ENCODE data around the gene FAM3B. TPM values are rescaled to one million over a fixed set of nuclear protein-coding genes. Genes with fewer than 3 reads are reported as not detected.
"Not testable (repeated sequence)": the region's sequence is repeated elsewhere in the genome, so short reads cannot be mapped to it uniquely, and the experiment has no call there.

FAM3B gene
- total RNA-seq, 1 donor from 2014 or later: 6.6 TPM

DNA sequence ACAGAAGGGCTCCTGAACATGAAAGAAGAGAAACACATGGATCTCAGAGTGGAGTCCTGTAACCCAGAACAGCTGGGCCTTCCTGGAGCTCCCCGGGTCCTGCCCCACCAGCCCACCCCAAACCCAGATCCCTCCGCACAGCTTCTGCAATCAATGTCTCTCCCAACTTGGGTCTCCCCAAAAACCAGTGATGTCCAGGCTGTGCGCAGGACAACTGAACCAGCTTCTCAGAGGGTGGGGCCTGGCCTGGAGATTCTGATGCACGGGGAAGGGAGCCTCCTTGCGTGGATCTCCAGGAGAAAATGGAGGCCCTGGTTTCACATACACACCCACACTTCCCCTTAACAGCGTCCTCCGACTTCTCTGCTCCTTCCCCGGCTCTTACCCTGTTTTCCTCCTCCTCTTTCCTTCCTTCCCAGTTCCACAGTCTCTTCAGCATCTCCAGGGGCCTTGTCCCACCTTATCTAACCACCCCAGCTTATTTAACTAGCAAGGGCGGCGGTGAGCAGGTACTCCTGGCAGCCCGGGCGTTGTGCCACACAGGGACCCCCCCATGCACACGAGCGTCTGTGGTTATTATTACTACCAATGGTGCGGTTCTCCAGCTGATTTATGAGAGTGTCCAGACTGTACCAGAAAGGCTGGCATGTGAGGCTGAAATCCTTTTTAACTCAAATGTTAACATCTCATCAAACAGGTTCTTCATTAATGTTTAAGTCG is 34.0 kb downstream of the FAM3B start:
- no peak for DNase-seq

GRCh38 chr21:41357546-41357945 is 40.9 kb downstream of the FAM3B start:
- DNase-seq: no peak

- no peak for DNase-seq
Observed at GRCh38 chr21:41358193-41359166, 41.9 kb downstream of the FAM3B start.

- no peak for DNase-seq
Observed at GRCh38 chr21:41359286-41359685, 42.7 kb downstream of the FAM3B start.

- DNase-seq: not testable (repeated sequence)
Observed at GRCh38 chr21:41359754-41360071, 43.1 kb downstream of the FAM3B start.

DNA sequence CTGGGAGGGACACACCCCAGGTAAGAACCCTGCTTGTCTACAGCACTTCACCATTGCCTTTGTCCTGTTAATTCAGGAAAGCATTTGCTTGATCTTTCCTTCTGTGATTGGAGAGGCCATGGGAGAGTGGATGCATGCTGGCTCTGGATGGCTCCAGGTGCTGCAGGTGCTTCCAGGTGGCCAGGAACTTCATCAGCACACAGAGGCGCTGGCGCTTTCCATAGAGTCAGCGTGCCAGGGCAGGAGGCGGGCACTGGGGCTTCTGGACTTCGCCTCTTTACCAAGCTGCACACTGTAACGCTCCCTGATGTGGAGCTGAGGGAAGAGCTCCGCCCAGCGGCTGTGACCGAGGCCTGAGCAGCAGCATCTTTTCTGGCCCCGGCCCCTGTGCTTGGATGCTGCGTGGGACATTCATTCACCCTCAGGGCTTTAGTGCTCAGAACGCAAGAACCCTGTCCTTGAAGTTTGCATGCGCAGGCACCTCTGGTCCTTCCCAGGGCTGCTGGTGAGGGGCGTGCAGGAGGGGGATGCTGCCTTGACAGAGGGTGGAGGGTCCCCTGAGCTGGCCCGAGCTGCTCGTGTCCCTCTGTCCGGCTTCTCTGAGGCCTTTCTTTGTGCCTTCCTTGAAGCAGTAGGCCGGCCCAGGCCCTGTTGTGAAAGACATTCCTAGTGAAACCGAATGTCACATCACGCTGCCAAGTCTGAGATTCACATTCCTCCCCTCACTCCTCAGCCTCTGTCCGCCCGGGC is 43.6 kb downstream of the FAM3B start:
- peak; percentile 41 for DNase-seq

GRCh38 chr21:41361053-41361785 is 44.6 kb downstream of the FAM3B start:
- no peak for DNase-seq

DNA sequence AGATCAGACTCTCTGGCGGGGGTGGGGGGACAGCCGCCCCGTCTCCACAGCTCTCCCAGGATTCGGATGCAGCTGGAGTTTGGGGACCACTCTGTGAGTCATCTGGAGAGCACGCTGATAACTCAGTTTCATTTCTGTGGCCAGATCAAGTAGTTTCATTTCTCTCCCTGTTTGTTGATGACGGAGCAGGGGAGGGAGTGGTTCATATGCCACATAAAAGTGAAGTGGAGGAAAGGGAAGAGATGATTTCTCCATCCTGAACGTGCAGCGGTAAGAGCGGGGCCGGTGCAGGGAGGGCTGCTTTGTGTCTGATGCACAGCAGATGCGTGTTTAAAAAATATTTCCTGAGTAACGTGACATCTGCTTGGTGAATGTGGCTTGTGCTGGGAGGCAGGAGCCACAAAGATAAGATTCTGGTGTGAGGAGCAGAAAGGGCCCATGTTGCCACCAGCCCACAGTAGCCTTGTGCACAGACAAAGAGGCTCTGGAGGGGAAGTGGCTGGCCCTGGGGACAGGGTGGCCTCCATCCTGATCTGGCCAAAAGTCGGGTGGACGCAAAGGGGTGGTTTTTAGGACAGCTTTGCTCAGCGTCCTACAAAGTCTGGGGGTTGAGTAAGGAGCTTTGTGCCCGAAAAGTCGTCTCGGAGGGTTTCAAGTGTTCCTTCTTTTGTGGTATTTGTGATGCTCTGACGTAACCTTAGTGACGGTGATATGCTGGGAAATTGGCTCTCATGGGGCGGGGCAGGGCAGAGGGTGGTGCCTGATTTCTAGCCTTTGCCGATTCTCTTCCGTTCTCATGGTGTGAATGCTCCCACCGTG is 45.4 kb downstream of the FAM3B start, which contains the start of gene MX2:
Gene MX2, plus strand, starts transcription at position 242 of the 819 bp plus-strand sequence. CDS start 14,880 bp downstream, outside the sequence.
- DNase-seq: peak; percentile 54

- no peak for DNase-seq
Observed at GRCh38 chr21:41362605-41363369, 46.2 kb downstream of the FAM3B start.

GRCh38 chr21:41363370-41364270 is 47.0 kb downstream of the FAM3B start:
- DNase-seq: no peak

DNA sequence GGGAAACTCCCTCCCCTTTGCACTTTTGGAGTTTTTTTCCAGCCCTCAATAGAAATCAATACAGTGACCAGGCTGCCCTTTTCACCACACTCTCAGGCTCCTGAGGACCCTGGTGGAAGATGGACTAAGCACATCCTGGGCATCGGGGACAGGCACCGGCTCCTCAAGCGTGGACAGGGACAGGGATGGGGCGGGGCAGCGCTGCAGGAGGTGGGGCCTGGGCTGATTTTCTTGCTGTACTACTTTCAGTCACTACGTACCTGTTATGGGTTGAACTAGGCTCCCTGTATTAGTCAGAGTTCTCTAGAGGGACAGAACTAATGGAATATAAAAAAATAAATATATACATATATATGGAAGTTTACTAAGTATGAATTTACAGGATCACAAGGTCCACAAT is 47.7 kb downstream of the FAM3B start:
- DNase-seq: no peak

DNA sequence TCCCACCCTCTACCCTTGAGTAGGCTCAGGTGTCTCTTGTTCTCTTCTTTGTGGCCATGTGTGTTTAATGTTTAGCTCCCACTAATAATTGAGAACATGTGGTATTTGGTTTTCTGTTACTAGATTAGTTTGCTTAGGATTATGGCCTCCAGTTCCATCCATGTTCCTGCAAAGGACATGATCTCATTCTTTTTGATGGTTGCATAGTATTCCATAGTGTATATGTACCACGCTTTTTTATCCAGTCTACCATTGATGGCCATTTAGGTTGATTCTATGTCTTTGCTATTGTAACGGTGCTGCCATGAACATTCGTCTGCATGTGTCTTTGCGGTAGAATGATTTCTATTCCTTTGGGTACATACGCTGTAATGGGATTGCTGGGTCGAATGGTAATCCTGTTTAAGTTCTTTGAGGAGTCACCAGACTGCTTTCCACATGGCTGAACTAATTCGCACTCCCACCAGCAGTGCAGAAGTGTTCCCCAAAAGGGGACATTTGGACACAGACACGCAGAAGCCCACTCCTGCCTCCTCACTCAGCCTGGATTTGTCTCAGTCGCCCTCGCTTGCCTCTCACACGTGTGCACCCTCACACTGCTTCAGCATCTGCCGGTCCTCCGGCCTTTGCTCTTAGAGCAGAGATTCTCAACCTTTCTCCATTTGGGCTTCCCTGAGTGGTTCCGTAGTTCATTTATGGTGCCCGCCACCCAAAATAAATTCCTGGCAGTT is 48.9 kb downstream of the FAM3B start:
- DNase-seq: no peak

GRCh38 chr21:41366522-41367151 is 50.0 kb downstream of the FAM3B start:
- no peak for DNase-seq

- DNase-seq: peak; percentile 27
Observed at GRCh38 chr21:41367301-41367944, 50.8 kb downstream of the FAM3B start.

DNA sequence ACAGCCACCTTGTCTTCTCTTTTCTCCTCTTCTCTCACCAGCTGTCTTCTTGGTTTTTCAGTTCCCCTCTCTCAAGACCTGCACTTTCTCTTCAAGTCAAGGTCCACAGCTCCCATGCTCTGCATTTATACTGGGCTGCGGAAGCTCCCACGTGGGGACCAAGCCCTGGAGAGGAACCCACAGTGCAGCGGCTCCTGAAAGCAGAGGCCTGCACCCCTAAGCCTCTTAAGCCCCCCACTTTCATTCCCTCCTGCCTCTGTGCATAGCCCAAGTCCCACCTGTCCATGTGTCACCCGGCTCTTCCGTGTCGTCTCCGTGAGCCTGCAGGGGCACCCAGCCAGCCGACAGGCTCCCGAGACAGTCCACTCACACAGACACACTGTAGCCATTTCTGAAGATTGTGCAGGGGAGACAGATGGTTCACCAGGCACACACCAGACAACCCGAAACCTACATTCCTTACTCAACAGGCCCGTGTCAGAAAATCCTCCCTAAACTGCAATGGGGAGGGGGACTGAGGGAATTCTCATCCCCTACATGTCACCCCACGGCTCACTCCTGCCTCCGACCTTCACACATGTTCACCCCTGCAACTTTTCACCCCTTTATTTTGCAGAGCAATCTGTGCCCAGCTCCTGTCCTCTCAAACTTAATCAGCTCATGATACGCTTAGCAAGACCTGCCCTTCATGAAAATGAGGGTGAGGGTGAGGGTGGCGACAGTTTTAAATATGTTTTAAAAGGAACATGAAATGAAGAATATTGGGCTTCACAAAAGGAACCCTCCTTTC is 51.5 kb downstream of the FAM3B start:
- no peak for DNase-seq

DNA sequence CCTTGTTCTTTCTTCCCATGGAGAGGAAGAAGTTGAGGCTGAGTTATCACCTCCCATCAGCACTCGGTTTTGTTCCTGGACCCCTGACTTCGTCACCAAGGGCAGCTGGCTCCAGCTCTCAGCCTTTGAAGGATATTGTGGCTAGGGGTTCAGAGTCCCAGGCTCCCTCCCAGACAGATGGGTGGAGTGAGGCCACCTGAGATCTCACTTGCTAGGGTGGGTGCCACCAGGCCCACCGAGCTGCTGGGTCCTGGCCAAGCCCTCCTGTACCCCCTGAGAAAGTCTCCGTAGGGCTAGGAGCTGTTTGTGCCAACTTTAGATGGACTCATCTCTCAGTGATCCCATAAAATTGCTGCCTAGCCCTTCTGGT is 52.1 kb downstream of the FAM3B start:
- no peak for DNase-seq
